Tibial nerve (tissue), 4 donors: ENCODE measurements around the gene NRL. TPM values are rescaled to one million over a fixed set of nuclear protein-coding genes. Genes with fewer than 3 reads are reported as not detected.

Experiments used
- DNase-seq, 2 donors: peaks; one replicate each; pipeline ENCODE4 v3.0.0-alpha.2; 2019; ENCODE audit warnings: low spot score in 2 of 2
- H3K27ac ChIP-seq, 4 donors: fragments of 200-600 bp; sonication (generic) in 3 of 4; one replicate each; pipeline ENCODE4 v1.5.1; 2017 to 2019; ENCODE audit warnings: mild to moderate bottlenecking in 1 of 4
- H3K27me3 ChIP-seq, 2 donors: fragments of 200-600 bp; sonication (generic) in 1 of 2; one replicate each; pipeline versions ENCODE4 v1.5.1 to v1.6.0; 2017 to 2019
- H3K36me3 ChIP-seq, 3 donors: fragments of 200-600 bp; sonication (generic); one replicate each; pipeline ENCODE4 v1.5.1; 2018 to 2019
- H3K4me1 ChIP-seq, 4 donors: fragments of 200-600 bp; sonication (generic) in 3 of 4; one replicate each; pipeline ENCODE4 v1.5.1; 2017 to 2019
- H3K4me3 ChIP-seq, 4 donors: fragments of 200-600 bp; sonication (generic) in 3 of 4; one replicate each; pipeline ENCODE4 v1.5.1; 2017 to 2019; ENCODE audit warnings: mild to moderate bottlenecking in 1 of 4, moderate library complexity in 1 of 4
- H3K9me3 ChIP-seq, 4 donors: fragments of 200-600 bp; sonication (generic) in 3 of 4; one replicate each; pipeline ENCODE4 v1.5.1; 2017 to 2019
- CTCF ChIP-seq, 5 experiments: fragments of 200-600 bp in 3 of 5; fragments of 450-650 bp in 2 of 5; sonication (generic) in 3 of 5; IDR thresholded peaks; one replicate each; pipeline ENCODE4 v1.5.1; 2016 to 2019; ENCODE audit warnings: antibody characterized with exemption in 5 of 5, mild to moderate bottlenecking in 3 of 5, moderate library complexity in 2 of 5
- EP300 ChIP-seq, 2 donors: sonication (generic); formaldehyde crosslinking; IDR thresholded peaks; one replicate each; pipeline ENCODE4 v1.6.1; 2017; ENCODE audit warnings: antibody characterized with exemption in 2 of 2, mild to moderate bottlenecking in 1 of 2
- POLR2A ChIP-seq, 2 donors: fragments of 450-650 bp; IDR thresholded peaks; one replicate each; pipeline ENCODE4 v1.6.1; 2017; ENCODE audit warnings: antibody characterized with exemption in 2 of 2, mild to moderate bottlenecking in 2 of 2, moderate library complexity in 2 of 2
- WGBS, 2 donors: methylation state at CpG; one replicate each; pipeline ENCODE4 v1.1.5; 2018; 5-methylcytosine and 5-hydroxymethylcytosine counted together
- total RNA-seq, 4 donors: library from RNA; depleted of rRNA; stranded (reverse); fragments of >200 nt; gene quantifications; one replicate each; pipeline ENCODE4 v1.1.0, GENCODE V29; 2016

NRL gene
- total RNA-seq, 4 donors from 2014 or later: 4.8 to 7.0 (median 5.9) TPM

- Histone ChIP-seq H3K9me3 (no peaks in the 10 kb centered on the region), H3K27ac (no peak overlapping the region), H3K4me1 (peaks cover 0 to 19% (median 12%) of the 10 kb centered on the region in 4 donors), H3K36me3 (no peaks in the 10 kb centered on the region), H3K4me3 (no peak overlapping the region), H3K27me3 (no peaks in the 10 kb centered on the region)
- 92 to 93% methylated on average over 9 of the region's 9 CpGs for WGBS, 2 donors
- TF ChIP-seq POLR2A (IDR thresholded peaks at IDR 0.05) (no peak), CTCF (IDR thresholded peaks at IDR 0.05) (no peak), EP300 (IDR thresholded peaks at IDR 0.05) (no peak)
- no peak for DNase-seq
Measured at GRCh38 chr14:24054646-24055045, 60.1 kb downstream of the NRL start.

- no peaks in the 10 kb centered on the region for H3K9me3 ChIP-seq
- no peaks in the 10 kb centered on the region for H3K27me3 ChIP-seq
- H3K4me1 ChIP-seq: peaks cover 0 to 19% (median 12%) of the 10 kb centered on the region in 4 donors
- no peak overlapping the region for H3K4me3 ChIP-seq
- 84 to 95% methylated on average over 4 to 6 of the region's 6 CpGs for WGBS, 2 donors
- no peak for DNase-seq
- TF ChIP-seq EP300 (IDR thresholded peaks at IDR 0.05) (no peak), POLR2A (IDR thresholded peaks at IDR 0.05) (no peak), CTCF (IDR thresholded peaks at IDR 0.05) (no peak)
- no peaks in the 10 kb centered on the region for H3K36me3 ChIP-seq
- H3K27ac ChIP-seq: no peak overlapping the region
Measured at GRCh38 chr14:24054324-24054641, 60.5 kb downstream of the NRL start.

- peaks cover 0 to 19% (median 12%) of the 10 kb centered on the region in 4 donors for H3K4me1 ChIP-seq
- H3K27me3 ChIP-seq: no peaks in the 10 kb centered on the region
- DNase-seq: no peak
- no peaks in the 10 kb centered on the region for H3K9me3 ChIP-seq
- H3K4me3 ChIP-seq: no peak overlapping the region
- 71 to 72% methylated on average over 8 to 10 of the region's 10 CpGs for WGBS, 2 donors
- no peak for TF ChIP-seq CTCF (IDR thresholded peaks at IDR 0.05)
- TF ChIP-seq POLR2A (IDR thresholded peaks at IDR 0.05): no peak
- no peak for TF ChIP-seq EP300 (IDR thresholded peaks at IDR 0.05)
- no peak overlapping the region for H3K27ac ChIP-seq
- H3K36me3 ChIP-seq: no peaks in the 10 kb centered on the region
Measured at GRCh38 chr14:24053548-24054323, 61.0 kb downstream of the NRL start.

- Histone ChIP-seq H3K9me3 (no peaks in the 10 kb centered on the region), H3K36me3 (no peaks in the 10 kb centered on the region), H3K4me1 (peaks cover 0 to 16% (median 12%) of the 10 kb centered on the region in 4 donors), H3K4me3 (peak overlapping the region; percentile 43 to 75 (median 67)), H3K27ac (no peak overlapping the region), H3K27me3 (no peaks in the 10 kb centered on the region)
- no peak for TF ChIP-seq EP300 (IDR thresholded peaks at IDR 0.05)
- no peak for TF ChIP-seq POLR2A (IDR thresholded peaks at IDR 0.05)
- TF ChIP-seq CTCF (IDR thresholded peaks at IDR 0.05): no peak
- 49 to 59% methylated on average over 17 to 20 of the region's 20 CpGs for WGBS, 2 donors
- no peak for DNase-seq
Measured at GRCh38 chr14:24052656-24053547, 61.8 kb downstream of the NRL start.
